Activated effector memory CD4-positive, alpha-beta T cell treated with Interleukin-2 at 50 U/mL for 16 hours (primary cell): ENCODE data around the gene ITGAE.
A peak's percentile ranks its signal among the peaks of the same experiment; 100 is the strongest.
"Not testable (repeated sequence)": the region's sequence is repeated elsewhere in the genome, so short reads cannot be mapped to it uniquely, and the experiment has no call there.

Experiments
- DNase-seq: peaks from one replicate; pipeline ENCODE4 v3.0.0-alpha.2; 2020

The ITGAE gene

DNA sequence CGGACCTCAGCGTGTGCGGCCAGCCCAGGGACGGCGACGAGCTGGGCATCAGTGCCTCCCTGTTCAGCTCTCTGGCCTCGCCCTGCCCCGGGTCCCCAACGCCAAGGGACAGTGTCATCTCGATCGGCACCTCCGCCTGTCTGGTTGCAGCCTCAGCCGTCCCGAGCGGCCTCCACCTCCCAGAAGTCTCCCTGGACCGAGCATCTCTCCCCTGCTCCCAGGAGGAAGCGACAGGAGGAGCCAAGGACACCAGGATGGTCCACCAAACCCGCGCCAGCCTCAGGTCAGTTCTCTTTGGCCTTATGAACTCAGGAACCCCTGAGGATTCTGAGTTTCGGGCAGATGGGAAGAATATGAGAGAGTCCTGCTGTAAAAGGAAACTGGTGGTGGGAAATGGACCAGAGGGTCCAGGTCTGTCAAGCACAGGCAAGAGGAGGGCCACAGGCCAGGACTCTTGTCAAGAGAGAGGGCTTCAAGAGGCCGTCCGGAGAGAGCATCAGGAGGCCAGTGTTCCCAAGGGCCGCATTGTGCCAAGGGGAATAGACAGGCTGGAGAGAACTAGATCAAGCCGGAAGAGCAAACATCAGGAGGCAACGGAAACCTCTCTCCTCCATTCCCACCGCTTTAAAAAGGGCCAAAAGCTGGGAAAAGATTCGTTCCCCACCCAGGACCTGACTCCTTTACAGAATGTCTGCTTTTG, 76.5 kb downstream of the ITGAE start:
- DNase-seq = no peak

- peak; percentile 86 for DNase-seq
Measured at GRCh38 chr17:3723556-3724377, 77.2 kb downstream of the ITGAE start, which contains the start of gene HASPIN. TSS of gene HASPIN (plus strand) at chr17:3723903. CDS start at chr17:3723936, 33 bp downstream.

- DNase-seq = no peak
Measured at GRCh38 chr17:3723188-3723555, 77.8 kb downstream of the ITGAE start.

- DNase-seq = no peak
Measured at GRCh38 chr17:3722716-3723115, 78.3 kb downstream of the ITGAE start.

GRCh38 chr17:3719265-3719664, 81.7 kb downstream of the ITGAE start:
- DNase-seq = no peak

DNA sequence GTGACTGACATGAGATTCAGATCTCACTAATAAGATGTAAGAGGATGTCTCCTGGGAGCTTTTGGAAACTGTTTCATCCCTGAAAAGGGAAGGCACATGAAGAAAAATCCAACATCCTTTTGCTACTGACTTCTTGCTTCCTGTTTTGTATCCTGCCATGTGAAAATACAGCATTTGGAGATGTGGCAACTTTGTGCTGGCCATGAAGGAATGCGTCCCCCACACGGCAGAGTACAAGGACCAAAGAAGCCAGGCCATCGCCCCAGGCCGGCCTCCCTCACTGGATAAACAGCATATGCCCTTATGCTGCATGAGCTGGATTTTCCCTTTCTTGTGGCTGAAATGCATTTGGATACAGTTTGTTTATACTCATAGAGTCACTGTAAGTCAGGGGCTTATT, 82.8 kb downstream of the ITGAE start:
- no peak for DNase-seq

DNA sequence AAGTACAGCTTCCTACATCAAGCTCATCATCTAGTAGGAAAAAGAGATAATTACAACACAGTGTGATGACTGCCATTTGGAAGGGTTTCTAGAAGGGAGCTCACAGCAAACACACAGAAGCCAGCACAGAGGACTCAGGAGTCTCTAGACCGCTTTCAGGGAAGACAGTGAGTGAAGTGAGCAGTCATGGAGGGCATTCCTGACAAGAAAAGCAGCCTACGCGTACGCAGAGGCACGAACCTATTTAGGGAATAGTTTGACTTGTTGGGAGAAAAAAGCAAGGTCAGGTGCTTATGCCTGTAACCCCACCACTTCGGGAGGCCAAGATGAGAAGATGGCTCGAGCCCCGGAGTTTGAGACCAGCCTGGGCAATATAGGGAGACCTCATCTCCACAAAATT, 85.7 kb downstream of the ITGAE start:
- DNase-seq = no peak

- no peak for DNase-seq
Measured at GRCh38 chr17:3712811-3713463, 88.1 kb downstream of the ITGAE start.

- peak; percentile 54 for DNase-seq
Measured at GRCh38 chr17:3710951-3711383, 90.0 kb downstream of the ITGAE start.

- DNase-seq = no peak
Measured at GRCh38 chr17:3708366-3708765, 92.6 kb downstream of the ITGAE start.

DNA sequence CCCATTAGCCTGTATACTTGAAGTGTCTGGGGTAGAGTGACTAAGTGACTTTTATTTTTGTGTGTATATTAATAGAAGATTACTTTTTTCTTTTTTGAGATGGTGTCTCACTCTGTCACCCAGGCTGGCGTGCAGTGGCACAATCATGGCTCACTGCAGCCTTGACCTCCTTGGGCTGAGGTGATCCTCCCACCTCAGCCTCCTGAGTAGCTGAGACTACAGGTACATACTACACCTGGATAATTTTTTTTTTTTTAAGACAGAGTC, 95.3 kb downstream of the ITGAE start:
- not testable (repeated sequence) for DNase-seq

GRCh38 chr17:3704931-3705717, 95.9 kb downstream of the ITGAE start:
- no peak for DNase-seq

DNA sequence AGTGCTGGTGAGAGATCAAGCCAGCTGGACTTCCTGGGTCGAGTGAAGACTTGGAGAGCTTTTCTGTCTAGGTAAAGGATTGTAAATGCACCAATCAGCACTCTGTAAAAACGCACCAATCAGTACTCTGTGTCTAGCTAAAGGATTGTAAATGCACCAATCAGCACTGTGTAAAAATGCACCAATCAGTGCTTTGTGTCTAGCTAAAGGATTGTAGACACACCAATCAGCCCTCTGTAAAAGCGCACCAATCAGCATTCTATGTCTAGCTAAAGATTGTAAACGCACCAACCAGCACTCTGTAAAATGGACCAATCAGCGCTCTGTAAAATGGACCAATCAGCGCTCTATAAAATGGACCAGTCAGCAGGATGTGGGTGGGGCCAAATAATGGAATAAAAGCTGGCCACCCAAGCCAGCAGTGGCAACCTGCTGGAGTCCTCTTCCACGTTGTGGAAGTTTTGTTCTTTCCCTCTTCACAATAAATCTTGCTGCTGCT, 98.9 kb downstream of the ITGAE start:
- not testable (repeated sequence) for DNase-seq

DNA sequence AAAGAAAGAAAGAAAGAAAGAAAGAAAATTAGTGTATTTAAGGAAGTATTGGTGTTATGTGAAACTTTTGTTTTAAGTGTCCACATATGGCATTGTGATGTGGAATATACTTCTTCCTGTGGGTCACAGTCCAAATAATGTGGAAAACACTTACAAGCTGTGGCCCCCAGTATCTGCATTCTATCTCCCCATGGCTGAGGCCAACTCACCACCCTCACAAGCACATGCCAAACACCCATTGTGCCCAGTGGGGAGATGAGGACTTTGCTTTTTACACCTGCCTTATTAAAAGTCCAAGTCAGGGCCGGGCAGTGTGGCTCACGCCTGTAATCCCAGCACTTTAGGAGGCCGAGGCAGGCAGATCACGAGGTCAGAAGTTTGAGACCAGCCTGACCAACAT, 101.0 kb downstream of the ITGAE start:
- DNase-seq = no peak

- DNase-seq = no peak
Measured at GRCh38 chr17:3698139-3698538, 102.8 kb downstream of the ITGAE start.

DNA sequence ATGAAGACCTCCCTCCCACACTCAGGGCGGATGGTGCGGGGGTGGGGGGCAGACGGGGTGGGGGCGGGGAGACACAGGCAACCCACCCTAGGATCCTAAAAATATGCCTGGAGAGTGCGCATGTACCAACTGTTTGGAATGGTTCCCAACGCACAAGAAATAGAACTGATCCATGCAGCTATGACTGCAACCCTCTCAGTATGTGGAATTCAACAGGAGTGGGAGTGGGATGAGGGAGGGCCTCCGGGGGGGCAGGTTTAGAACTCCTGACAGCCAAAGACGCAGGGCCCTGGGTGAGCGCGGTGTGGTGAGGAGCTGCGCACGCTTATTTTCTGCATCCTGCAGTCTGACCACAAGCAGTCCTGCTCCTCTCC, 103.9 kb downstream of the ITGAE start:
- no peak for DNase-seq

- DNase-seq = peak; percentile 26
Measured at GRCh38 chr17:3695723-3696411, 105.1 kb downstream of the ITGAE start, which contains the start of gene P2RX5. TSS of gene P2RX5 (minus strand) at chr17:3696155. CDS start at chr17:3696005, 150 bp downstream.

DNA sequence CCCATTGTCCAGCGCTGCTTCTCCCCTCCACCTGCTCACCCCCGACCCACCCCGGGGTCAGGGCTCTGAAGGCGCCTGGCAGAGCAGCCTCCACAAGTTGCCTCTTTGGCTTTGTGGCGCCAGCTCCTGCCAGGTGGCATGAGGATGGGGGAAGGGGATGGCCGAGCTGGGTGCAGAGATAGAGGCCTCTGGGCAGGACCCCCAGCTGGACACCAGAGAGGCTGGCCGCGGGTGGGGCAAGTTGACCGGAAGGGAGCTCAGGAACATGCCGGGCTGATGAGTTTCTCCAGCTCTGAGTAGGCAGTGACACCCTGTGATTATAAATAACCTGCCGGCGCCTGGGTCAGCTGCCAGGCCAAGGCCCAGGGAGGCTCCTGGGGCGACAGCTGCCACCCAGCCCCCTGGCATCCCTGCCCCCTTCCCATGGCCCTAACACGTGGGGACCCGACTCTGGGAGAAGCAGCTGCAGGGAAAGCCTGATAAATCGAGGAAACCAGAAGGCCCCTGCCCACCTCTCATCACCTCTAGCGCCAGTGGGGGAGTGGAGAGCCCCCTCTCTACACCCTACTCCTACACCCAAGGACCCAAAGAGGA, 105.8 kb downstream of the ITGAE start:
- DNase-seq = no peak

DNA sequence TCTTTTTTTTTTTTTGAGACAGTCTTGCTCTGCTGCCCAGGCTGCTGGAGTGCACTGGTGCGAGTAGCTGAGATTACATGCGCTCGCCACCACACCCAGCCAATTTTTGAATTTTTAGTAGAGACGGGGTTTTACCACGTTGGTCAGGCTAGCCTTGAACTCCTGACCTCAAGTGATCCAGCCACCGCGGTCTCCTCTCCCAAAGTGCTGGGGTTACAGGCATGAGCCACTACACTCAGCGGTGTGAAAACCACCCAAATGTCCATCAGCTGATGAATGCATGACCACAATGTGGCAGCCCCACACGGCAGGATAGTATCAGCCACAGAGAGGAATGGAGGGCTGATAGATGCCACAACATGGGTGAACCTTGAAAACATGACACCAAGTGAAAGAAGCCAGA, 107.2 kb downstream of the ITGAE start:
- DNase-seq = no peak

DNA sequence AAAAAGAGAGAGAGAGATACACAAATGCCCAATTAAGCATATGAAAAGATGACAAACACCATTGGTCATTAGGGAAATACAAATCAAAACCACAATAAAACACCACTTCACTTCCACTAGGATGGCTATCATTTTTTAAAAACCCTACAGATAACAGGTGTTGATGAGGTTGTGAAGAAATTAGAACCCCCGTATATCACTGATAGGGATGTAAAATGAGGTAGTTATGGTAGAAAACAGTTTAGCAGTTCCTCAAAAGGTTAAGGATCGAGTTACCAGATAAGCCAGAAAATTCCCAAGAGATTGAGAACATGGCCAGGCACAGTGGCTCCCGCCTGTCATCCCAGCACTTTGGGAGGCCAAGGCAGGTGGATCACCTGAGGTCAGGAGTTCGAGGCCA, 107.8 kb downstream of the ITGAE start:
- DNase-seq = no peak

DNA sequence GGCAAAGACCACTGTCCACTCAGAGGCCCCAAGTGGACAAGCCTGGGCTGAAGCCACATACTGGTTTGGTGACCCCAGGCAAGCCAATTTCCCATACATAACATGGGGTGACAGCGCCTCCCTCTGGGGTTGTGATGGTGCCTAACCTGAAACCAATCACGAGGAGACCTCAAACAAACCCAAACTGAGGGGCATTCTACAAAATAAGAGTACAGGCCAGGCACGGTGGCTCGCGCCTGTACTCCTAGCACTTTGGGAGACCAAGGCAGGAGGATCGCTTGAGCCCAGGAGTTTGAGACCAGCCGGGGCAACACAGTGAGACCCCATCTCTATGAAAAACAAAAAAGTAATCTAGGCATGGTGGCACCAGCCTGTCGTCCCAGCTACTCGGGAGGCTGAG, 108.6 kb downstream of the ITGAE start:
- no peak for DNase-seq

GRCh38 chr17:3691617-3692067, 109.3 kb downstream of the ITGAE start:
- DNase-seq = no peak
